ENCODE measurements around the gene USP15.

The USP15 gene

GRCh38 chr12:62370189-62370588 is 110.0 kb downstream of the USP15 start:
- DNase-seq (ENCODE audit: low read depth) = no peak

GRCh38 chr12:62371661-62372060 is 111.5 kb downstream of the USP15 start:
- no peak for DNase-seq (ENCODE audit: low read depth)

- DNase-seq (ENCODE audit: low read depth) = no peak
Measured at GRCh38 chr12:62372134-62372533, 111.9 kb downstream of the USP15 start.

GRCh38 chr12:62372825-62373224 is 112.6 kb downstream of the USP15 start:
- no peak for DNase-seq (ENCODE audit: low read depth)

GRCh38 chr12:62375603-62376002 is 115.4 kb downstream of the USP15 start:
- no peak for DNase-seq (ENCODE audit: low read depth)

GRCh38 chr12:62379026-62379722 is 119.0 kb downstream of the USP15 start:
- DNase-seq (ENCODE audit: low read depth) = no peak

GRCh38 chr12:62379723-62380045 is 119.5 kb downstream of the USP15 start:
- DNase-seq (ENCODE audit: low read depth) = no peak

- no peak for DNase-seq (ENCODE audit: low read depth)
Measured at GRCh38 chr12:62382526-62382925, 122.3 kb downstream of the USP15 start.

GRCh38 chr12:62396750-62397149 is 136.5 kb downstream of the USP15 start:
- no peak for DNase-seq (ENCODE audit: low read depth)

- DNase-seq (ENCODE audit: low read depth) = no peak
Measured at GRCh38 chr12:62400135-62400534, 139.9 kb downstream of the USP15 start.

GRCh38 chr12:62401631-62402030 is 141.4 kb downstream of the USP15 start:
- DNase-seq (ENCODE audit: low read depth) = no peak

GRCh38 chr12:62403031-62403430 is 142.8 kb downstream of the USP15 start:
- no peak for DNase-seq (ENCODE audit: low read depth)

GRCh38 chr12:62407587-62407986 is 147.4 kb downstream of the USP15 start:
- DNase-seq (ENCODE audit: low read depth) = no peak

- DNase-seq (ENCODE audit: low read depth) = no peak
Measured at GRCh38 chr12:62409068-62409467, 148.9 kb downstream of the USP15 start.

- no peak for DNase-seq (ENCODE audit: low read depth)
Measured at GRCh38 chr12:62414180-62414579, 154.0 kb downstream of the USP15 start.

- DNase-seq (ENCODE audit: low read depth) = no peak
Measured at GRCh38 chr12:62426089-62426488, 165.9 kb downstream of the USP15 start.

GRCh38 chr12:62429457-62429856 is 169.3 kb downstream of the USP15 start:
- no peak for DNase-seq (ENCODE audit: low read depth)

GRCh38 chr12:62434494-62435302 is 174.5 kb downstream of the USP15 start:
- no peak for DNase-seq (ENCODE audit: low read depth)

- peak; percentile 6 for DNase-seq (ENCODE audit: low read depth)
Measured at GRCh38 chr12:62435303-62436163, 175.3 kb downstream of the USP15 start.

- no peak for DNase-seq (ENCODE audit: low read depth)
Measured at GRCh38 chr12:62436164-62436503, 175.9 kb downstream of the USP15 start.

- DNase-seq (ENCODE audit: low read depth) = no peak
Measured at GRCh38 chr12:62438098-62438692, 178.0 kb downstream of the USP15 start.

GRCh38 chr12:62446754-62447452 is 186.7 kb downstream of the USP15 start:
- DNase-seq (ENCODE audit: low read depth) = no peak
